ENCODE data around the gene GREB1.
"Not testable (repeated sequence)": the region's sequence is repeated elsewhere in the genome, so short reads cannot be mapped to it uniquely, and the experiment has no call there.

GREB1 gene

DNA sequence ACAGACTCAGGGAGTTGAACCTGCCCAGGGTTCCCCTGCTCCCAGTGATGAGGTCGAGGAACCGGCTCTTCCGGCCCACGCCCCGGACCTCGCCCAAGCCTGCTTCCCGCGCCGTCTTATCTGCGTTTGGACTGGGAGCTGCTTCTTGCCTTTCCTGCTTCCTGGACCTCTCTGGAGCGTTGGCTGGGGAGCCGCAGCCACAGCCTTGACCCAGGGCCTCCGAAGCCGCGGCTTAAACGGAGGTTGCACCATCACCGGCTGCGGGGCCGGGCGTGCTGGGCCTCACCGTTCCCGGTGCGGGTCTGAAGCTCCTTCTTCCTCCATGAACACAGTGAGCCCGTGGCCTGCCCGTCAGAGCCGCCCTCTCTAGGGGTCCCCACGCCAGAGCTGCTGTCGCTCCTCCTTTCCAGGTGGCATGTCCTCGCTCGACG lies 122.8 kb downstream of the GREB1 start:
- DNase-seq (ENCODE audit: insufficient read length, low spot score) (no peak), FAIRE-seq (no peak)
- TF ChIP-seq CTCF (IDR thresholded peaks at IDR 0.05; ENCODE audit: insufficient read depth, missing control alignments): no peak

DNA sequence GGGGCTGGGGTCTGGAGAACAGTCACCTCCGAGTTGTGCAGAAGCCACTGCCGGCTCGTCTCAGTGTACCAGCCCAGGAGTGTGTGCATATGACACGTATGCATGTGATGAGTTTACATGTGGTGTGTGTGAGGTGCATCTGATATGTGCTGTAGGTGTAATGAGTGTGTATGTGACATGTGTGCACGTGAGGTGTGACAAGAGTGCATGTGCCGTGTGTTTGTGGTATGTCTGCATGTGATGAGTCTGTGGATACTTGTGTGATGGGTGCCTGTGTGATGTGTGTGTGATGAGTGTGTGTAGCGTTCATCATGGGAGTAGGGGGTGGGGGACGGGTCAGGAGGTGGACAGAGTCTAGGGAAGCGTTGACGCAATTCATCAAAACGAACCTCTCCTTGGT lies 123.3 kb downstream of the GREB1 start:
- FAIRE-seq: no peak

DNA sequence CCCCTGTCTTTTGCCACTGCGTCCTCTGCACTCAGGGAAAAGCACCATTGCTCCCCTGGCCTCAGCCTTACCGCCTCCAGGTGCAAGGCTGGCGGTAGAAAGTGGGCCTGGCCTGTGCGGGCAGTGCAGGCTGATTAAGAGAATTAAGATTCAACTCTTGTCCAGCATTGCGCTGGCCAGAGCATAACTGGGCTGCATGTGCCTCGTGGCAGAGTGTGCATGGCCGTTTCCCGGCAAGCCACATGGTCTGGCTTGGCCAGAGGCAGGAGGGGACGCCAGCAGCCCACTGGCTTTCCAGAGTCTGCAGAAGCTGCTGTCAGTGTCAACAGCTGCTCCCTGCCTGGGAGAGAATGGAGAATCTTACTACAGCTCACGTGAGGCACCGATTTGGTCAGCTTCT lies 123.8 kb downstream of the GREB1 start:
- no peak for TF ChIP-seq CTCF (IDR thresholded peaks at IDR 0.05; ENCODE audit: insufficient read depth, missing control alignments)
- no peak for FAIRE-seq
- DNase-seq (ENCODE audit: insufficient read length, low spot score): no peak

More for the DNA sequence above, 123.3 kb downstream of the GREB1 start:
- TF ChIP-seq CTCF (IDR thresholded peaks at IDR 0.05; ENCODE audit: insufficient read depth, missing control alignments): no peak
- no peak for DNase-seq (ENCODE audit: insufficient read length, low spot score)

DNA sequence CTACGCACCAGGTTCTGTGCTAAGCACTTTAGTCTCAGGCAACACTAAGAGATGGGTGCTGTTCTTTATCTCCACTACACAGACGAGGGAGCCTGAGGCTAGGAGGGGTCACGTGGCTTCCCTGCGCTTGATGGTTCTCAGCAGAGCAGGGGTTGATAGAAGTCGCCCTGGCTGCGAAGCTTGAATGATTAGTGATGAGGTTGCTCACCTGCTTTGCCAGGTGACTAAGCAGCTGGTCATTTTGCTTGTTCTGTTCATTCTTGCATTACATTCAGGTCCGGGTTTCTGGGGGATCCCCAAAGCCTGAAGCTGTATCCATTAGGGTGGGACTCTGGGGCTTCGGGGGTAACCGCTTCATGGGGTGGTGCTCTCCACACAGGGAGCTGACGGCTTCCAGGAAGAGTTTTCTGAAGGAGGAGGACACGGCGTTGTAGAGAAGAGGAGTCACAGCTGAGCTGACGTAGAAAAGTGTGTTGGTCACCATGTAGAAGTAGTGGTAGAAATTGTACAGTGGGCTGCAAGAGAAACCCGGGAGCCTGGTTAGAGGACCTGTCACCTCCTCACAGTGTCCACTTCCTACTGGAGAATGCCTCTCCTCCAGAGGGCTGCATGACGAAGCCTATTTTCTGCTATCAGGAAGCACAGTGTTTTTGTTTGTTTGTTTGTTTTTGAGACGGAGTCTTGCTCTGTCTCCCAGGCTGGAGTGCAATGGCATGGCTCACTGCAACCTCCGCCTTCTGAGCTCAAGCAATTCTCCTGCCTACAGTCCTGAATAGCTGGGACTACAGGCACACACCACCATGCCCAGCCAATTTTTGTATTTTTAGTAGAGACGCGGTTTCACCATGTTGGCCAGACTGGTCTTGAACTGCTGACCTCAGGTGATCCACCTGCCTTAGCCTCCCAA lies 124.6 kb downstream of the GREB1 start:
- no peak for DNase-seq (ENCODE audit: insufficient read length, low spot score)
- FAIRE-seq: no peak
- no peak for TF ChIP-seq CTCF (IDR thresholded peaks at IDR 0.05; ENCODE audit: insufficient read depth, missing control alignments)

GRCh38 chr2:11659115-11659475 lies 125.2 kb downstream of the GREB1 start:
- TF ChIP-seq CTCF (IDR thresholded peaks at IDR 0.05; ENCODE audit: insufficient read depth, missing control alignments): no peak
- DNase-seq (ENCODE audit: insufficient read length, low spot score) (no peak), FAIRE-seq (no peak)

DNA sequence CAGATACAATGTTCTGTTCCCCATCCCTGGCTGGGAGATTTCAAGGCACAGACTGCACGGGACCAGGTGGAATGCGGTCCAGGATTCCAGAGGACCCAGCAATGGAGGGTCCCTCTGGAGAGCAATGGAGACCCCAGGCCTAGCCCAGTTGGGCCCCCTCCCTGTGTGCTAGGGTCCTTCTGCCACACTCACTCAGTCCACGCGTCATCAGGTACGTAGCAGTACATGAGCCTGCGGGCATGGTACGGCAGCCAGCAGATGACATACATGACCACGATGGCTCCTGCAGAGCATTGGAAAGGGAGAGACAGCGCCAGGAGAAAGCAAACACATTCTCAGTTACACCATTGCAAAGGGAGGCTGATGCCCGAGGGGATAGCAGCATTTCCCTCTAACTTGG lies 126.0 kb downstream of the GREB1 start:
- no peak for DNase-seq (ENCODE audit: insufficient read length, low spot score)
- FAIRE-seq: no peak
- TF ChIP-seq CTCF (IDR thresholded peaks at IDR 0.05; ENCODE audit: insufficient read depth, missing control alignments): no peak

GRCh38 chr2:11660396-11660795 lies 126.6 kb downstream of the GREB1 start:
- not testable (repeated sequence) for FAIRE-seq; DNase-seq (ENCODE audit: insufficient read length, low spot score)

Measured in D721Med (cell line).